HG02840 (cell line): Measurements from ENCODE around the gene MARK3.
"Not testable (repeated sequence)": the region's sequence is repeated elsewhere in the genome, so short reads cannot be mapped to it uniquely, and the experiment has no call there.

ENCODE experiments used
- ATAC-seq: cut with Tn5 transposase; IDR thresholded peaks from one replicate; pipeline ENCODE4 v1.9.1; 2021; ENCODE audit warnings: mild to moderate bottlenecking, moderate library complexity, moderate number of reproducible peaks; ENCODE audit not compliant: unreplicated experiment, low FRiP score

Gene MARK3

GRCh38 chr14:103385152-103385928 lies at the start of gene MARK3:
MARK3 (plus strand) TSS chr14:103385415; CDS start chr14:103386030, 615 bp downstream.
- peak; percentile 92 for ATAC-seq

GRCh38 chr14:103336191-103336590 lies 49.0 kb upstream of the MARK3 start:
- no peak for ATAC-seq

- ATAC-seq = no peak
Observed at GRCh38 chr14:103337794-103338193, 47.4 kb upstream of the MARK3 start.

GRCh38 chr14:103339561-103339960 lies 45.7 kb upstream of the MARK3 start:
- no peak for ATAC-seq

GRCh38 chr14:103340480-103341212 lies 44.6 kb upstream of the MARK3 start:
- no peak for ATAC-seq

GRCh38 chr14:103341250-103342129 lies 43.7 kb upstream of the MARK3 start:
- ATAC-seq = no peak

- no peak for ATAC-seq
Observed at GRCh38 chr14:103343164-103343879, 41.9 kb upstream of the MARK3 start.

- ATAC-seq = no peak
Observed at GRCh38 chr14:103343905-103344797, 41.1 kb upstream of the MARK3 start.

- ATAC-seq = no peak
Observed at GRCh38 chr14:103346286-103346685, 38.9 kb upstream of the MARK3 start.

GRCh38 chr14:103347091-103347815 lies 38.0 kb upstream of the MARK3 start:
- ATAC-seq = no peak

- ATAC-seq = no peak
Observed at GRCh38 chr14:103348154-103348553, 37.1 kb upstream of the MARK3 start.

GRCh38 chr14:103349982-103350381 lies 35.2 kb upstream of the MARK3 start:
- no peak for ATAC-seq

GRCh38 chr14:103353362-103353761 lies 31.9 kb upstream of the MARK3 start:
- no peak for ATAC-seq

- no peak for ATAC-seq
Observed at GRCh38 chr14:103354141-103354540, 31.1 kb upstream of the MARK3 start.

- no peak for ATAC-seq
Observed at GRCh38 chr14:103356024-103356682, 29.1 kb upstream of the MARK3 start.

- not testable (repeated sequence) for ATAC-seq
Observed at GRCh38 chr14:103357552-103357951, 27.7 kb upstream of the MARK3 start.

- no peak for ATAC-seq
Observed at GRCh38 chr14:103360548-103360947, 24.7 kb upstream of the MARK3 start.

GRCh38 chr14:103361867-103362266 lies 23.3 kb upstream of the MARK3 start:
- no peak for ATAC-seq
